ENCODE measurements around the gene KCTD1.

DNA sequence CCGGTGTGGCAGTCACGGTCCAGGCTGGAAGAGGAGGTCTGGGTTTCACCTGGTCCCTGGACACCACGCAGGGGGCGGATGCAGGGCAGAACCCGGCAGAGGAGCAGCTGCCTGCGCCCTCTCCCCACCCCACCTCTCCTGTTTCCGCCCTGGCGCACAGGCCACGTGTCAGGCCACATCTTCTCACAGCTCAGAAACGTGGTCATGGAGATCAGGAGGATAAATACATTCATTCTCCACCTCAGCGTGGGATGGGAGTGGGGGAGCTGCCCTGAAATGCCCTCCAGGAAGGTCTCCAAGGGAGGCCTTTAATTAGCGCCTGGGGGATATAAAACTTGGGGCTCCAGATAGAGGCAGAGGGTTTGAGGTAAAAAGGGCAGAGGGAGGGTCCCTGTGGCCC is 142.0 kb downstream of the KCTD1 start:
- TF ChIP-seq, protein P1, sequence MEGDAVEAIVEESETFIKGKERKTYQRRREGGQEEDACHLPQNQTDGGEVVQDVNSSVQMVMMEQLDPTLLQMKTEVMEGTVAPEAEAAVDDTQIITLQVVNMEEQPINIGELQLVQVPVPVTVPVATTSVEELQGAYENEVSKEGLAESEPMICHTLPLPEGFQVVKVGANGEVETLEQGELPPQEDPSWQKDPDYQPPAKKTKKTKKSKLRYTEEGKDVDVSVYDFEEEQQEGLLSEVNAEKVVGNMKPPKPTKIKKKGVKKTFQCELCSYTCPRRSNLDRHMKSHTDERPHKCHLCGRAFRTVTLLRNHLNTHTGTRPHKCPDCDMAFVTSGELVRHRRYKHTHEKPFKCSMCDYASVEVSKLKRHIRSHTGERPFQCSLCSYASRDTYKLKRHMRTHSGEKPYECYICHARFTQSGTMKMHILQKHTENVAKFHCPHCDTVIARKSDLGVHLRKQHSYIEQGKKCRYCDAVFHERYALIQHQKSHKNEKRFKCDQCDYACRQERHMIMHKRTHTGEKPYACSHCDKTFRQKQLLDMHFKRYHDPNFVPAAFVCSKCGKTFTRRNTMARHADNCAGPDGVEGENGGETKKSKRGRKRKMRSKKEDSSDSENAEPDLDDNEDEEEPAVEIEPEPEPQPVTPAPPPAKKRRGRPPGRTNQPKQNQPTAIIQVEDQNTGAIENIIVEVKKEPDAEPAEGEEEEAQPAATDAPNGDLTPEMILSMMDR (IDR thresholded peaks at IDR 0.05; ENCODE audit: low read depth, low read length), result no peak
- no peak for TF ChIP-seq EZH2phosphoT487 (IDR thresholded peaks at IDR 0.05; ENCODE audit: low read depth)
